Uterus (tissue), 4 donors: Measurements from ENCODE around the gene BMPR1A. TPM values are rescaled to one million over a fixed set of nuclear protein-coding genes. Genes with fewer than 3 reads are reported as not detected.
"Not testable (repeated sequence)": the region's sequence is repeated elsewhere in the genome, so short reads cannot be mapped to it uniquely, and the experiment has no call there.

Source experiments
- DNase-seq, 2 donors: peaks; one replicate each; pipeline ENCODE4 v3.0.0-alpha.2; 2019 to 2020
- H3K27ac ChIP-seq, 2 donors: fragments of 200-600 bp; sonication (generic); 1 replicate in 1 of 2; 2 replicates in 1 of 2; pipeline ENCODE4 v1.5.1; 2016 to 2018
- H3K27me3 ChIP-seq, 2 donors: fragments of 200-600 bp; sonication (generic); one replicate each; pipeline ENCODE4 v1.5.1; 2018 to 2019; ENCODE audit warnings: control low read depth in 1 of 2
- H3K36me3 ChIP-seq, 2 donors: fragments of 200-600 bp; sonication (generic); one replicate each; pipeline ENCODE4 v1.5.1; 2019; ENCODE audit warnings: control low read depth in 1 of 2
- H3K4me1 ChIP-seq, 2 donors: fragments of 200-600 bp; sonication (generic); one replicate each; pipeline ENCODE4 v1.5.1; 2018 to 2019; ENCODE audit warnings: control low read depth in 1 of 2
- H3K4me3 ChIP-seq, 2 donors: fragments of 200-600 bp; sonication (generic); 1 replicate in 1 of 2; 2 replicates in 1 of 2; pipeline ENCODE4 v1.5.1; 2018 to 2019; ENCODE audit warnings: mild to moderate bottlenecking in 1 of 2
- H3K9me3 ChIP-seq, 2 donors: fragments of 200-600 bp; sonication (generic); one replicate each; pipeline ENCODE4 v1.5.1; 2019; ENCODE audit warnings: control low read depth in 1 of 2
- CTCF ChIP-seq, 4 experiments: fragments of 200-600 bp in 2 of 4; fragments of 450-650 bp in 2 of 4; sonication (generic) in 2 of 4; IDR thresholded peaks; one replicate each; pipeline ENCODE4 v1.5.1; 2016 to 2019; ENCODE audit warnings: antibody characterized with exemption in 4 of 4, mild to moderate bottlenecking in 2 of 4, moderate library complexity in 1 of 4
- POLR2A ChIP-seq, 2 donors: fragments of 450-650 bp; IDR thresholded peaks; one replicate each; pipeline ENCODE4 v1.6.1; 2016; ENCODE audit warnings: antibody characterized with exemption in 2 of 2, mild to moderate bottlenecking in 1 of 2, moderate library complexity in 1 of 2
- intact Hi-C: fragments of 100-400 bp; cut with DNase I; formaldehyde crosslinking; loops from one replicate; pipeline ENCODE4 v1.15.1; 2023; ENCODE audit warnings: low total_unique reads
- total RNA-seq, 4 donors: library from RNA; depleted of rRNA in 3 of 4; stranded (reverse); fragments of >200 nt in 3 of 4; gene quantifications; one replicate each; pipeline versions ENCODE4 v1.1.0 to v1.2.4, GENCODE V29; 2014 to 2023
- donor health status: DM: yes; HTN: yes; CAD: no.

Gene BMPR1A
- total RNA-seq, 4 donors from 2014 or later, result 27.4 to 175 (median 69.2) TPM

- no peaks in the 10 kb centered on the region for H3K9me3 ChIP-seq
- no peak overlapping the region for H3K27ac ChIP-seq
- no peak overlapping the region for H3K4me3 ChIP-seq
- intact Hi-C loops, result no loop called here
- no peaks in the 10 kb centered on the region for H3K36me3 ChIP-seq
- no peaks in the 10 kb centered on the region for H3K4me1 ChIP-seq
- TF ChIP-seq CTCF (IDR thresholded peaks at IDR 0.05) (no peak), POLR2A (IDR thresholded peaks at IDR 0.05) (no peak)
- no peak for DNase-seq
- no peaks in the 10 kb centered on the region for H3K27me3 ChIP-seq
Measured at GRCh38 chr10:86858011-86858410, 101.6 kb downstream of the BMPR1A start.

- H3K27ac ChIP-seq, result no peak overlapping the region
Measured at GRCh38 chr10:86861351-86861750, 104.9 kb downstream of the BMPR1A start.

DNA sequence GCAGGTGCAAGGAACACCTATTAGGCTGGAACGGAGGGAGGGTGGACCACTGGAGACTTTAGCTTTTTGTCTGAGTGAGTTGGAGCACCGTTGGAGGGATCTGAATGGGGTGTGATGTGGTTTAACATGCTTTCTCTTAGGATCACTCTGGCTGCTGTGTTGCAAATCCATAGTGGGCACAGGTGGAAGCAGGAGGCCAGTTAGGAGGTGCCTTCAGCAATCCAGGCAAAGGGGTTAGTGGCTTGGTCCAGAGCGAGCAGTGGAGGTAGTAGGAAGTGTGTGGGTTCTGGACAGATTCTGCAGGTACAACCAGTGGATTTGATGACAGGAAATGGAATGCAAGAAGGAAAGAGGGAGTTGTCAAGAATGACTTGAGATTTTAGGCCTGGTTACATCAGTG is 106.0 kb downstream of the BMPR1A start:
- no peaks in the 10 kb centered on the region for H3K9me3 ChIP-seq
- intact Hi-C loops, result no loop called here
- no peaks in the 10 kb centered on the region for H3K27me3 ChIP-seq
- TF ChIP-seq POLR2A (IDR thresholded peaks at IDR 0.05) (no peak), CTCF (IDR thresholded peaks at IDR 0.05) (no peak)
- no peak overlapping the region for H3K4me3 ChIP-seq
- peaks cover 0 to 4% of the 10 kb centered on the region in 2 donors for H3K4me1 ChIP-seq
- no peaks in the 10 kb centered on the region for H3K36me3 ChIP-seq
- no peak for DNase-seq
- no peak overlapping the region for H3K27ac ChIP-seq

More at GRCh38 chr10:86861351-86861750, 104.9 kb downstream of the BMPR1A start:
- no peak for TF ChIP-seq CTCF (IDR thresholded peaks at IDR 0.05)
- TF ChIP-seq POLR2A (IDR thresholded peaks at IDR 0.05), result no peak
- no peaks in the 10 kb centered on the region for H3K36me3 ChIP-seq
- no peaks in the 10 kb centered on the region for H3K4me1 ChIP-seq
- DNase-seq, result no peak
- H3K27me3 ChIP-seq, result no peaks in the 10 kb centered on the region
- H3K4me3 ChIP-seq, result no peak overlapping the region
- intact Hi-C loops, result no loop called here
- H3K9me3 ChIP-seq, result no peaks in the 10 kb centered on the region

DNA sequence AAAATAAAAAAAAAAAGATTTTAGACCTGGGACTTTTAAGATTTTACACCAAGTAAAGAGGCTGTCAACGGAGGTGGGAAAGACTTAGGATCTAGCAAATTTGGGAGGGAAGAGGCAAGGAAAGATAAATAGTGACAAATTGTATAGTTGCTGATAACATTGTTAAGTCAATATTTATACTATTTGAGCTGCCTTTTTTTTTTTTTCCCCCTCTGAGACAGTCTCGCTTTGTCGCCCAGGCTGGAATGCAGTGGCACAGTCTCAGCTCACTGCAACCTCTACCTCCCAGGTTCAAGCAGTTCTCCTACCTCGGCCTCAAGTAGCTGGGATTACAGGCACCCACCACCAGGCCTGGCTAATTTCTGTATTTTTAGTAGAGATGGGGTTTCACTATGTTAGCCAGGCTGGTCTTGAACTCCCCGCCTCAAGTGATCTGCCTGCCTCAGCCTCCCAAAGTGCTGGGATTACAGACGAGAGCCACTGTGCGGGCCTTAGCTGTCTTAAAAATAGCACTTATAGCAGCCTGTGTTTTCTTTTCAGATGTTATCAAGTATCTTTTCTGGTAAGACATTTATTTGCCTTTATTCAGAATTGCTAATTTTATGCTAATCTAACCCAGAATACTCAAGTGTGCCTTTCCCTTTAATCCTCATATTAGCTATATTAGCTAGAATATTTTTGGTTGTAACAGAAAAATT is 106.5 kb downstream of the BMPR1A start:
- Histone ChIP-seq H3K36me3 (no peaks in the 10 kb centered on the region), H3K4me3 (no peak overlapping the region), H3K9me3 (no peaks in the 10 kb centered on the region), H3K4me1 (peaks cover 0 to 5% of the 10 kb centered on the region in 2 donors), H3K27ac (no peak overlapping the region), H3K27me3 (no peaks in the 10 kb centered on the region)
- intact Hi-C loops, result no loop called here
- DNase-seq, result no peak
- TF ChIP-seq CTCF (IDR thresholded peaks at IDR 0.05), result no peak
- TF ChIP-seq POLR2A (IDR thresholded peaks at IDR 0.05), result no peak

DNA sequence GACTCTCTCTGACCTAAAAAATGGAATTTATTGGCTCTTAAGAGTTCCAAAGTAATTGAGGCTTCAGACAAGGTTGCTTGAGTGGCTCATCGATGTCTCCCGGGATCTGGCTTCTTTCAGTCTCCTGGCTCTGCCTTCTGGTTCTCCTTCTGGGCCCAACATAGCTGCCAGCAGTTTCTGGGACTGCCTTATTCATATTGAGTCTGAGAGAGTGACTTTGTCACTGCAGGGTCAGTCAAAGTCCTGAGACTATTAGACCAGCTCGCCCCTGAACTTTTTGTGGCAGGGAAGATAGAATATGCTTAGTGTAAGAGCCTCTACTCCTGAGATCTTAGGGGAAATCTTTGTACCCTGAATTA is 107.0 kb downstream of the BMPR1A start:
- Histone ChIP-seq H3K36me3 (no peaks in the 10 kb centered on the region), H3K4me1 (peaks cover 0 to 5% of the 10 kb centered on the region in 2 donors), H3K27me3 (no peaks in the 10 kb centered on the region), H3K4me3 (no peak overlapping the region), H3K27ac (no peak overlapping the region), H3K9me3 (no peaks in the 10 kb centered on the region)
- TF ChIP-seq CTCF (IDR thresholded peaks at IDR 0.05) (no peak), POLR2A (IDR thresholded peaks at IDR 0.05) (no peak)
- intact Hi-C loops, result no loop called here
- DNase-seq, result no peak

- H3K27me3 ChIP-seq, H3K36me3 ChIP-seq, H3K4me1 ChIP-seq, intact Hi-C loops, H3K9me3 ChIP-seq, H3K4me3 ChIP-seq, H3K27ac ChIP-seq, DNase-seq: not testable (repeated sequence)
Measured at GRCh38 chr10:86865011-86865811, 108.8 kb downstream of the BMPR1A start.
